Uterus (tissue), 2 donors: ENCODE results near the gene CIPC.

Experiments used
- POLR2A ChIP-seq, 2 donors: fragments of 450-650 bp; IDR thresholded peaks; one replicate each; pipeline ENCODE4 v1.6.1; 2016; ENCODE audit warnings: antibody characterized with exemption in 2 of 2, mild to moderate bottlenecking in 1 of 2, moderate library complexity in 1 of 2
- TF ChIP-seq, protein P1 (sequence below), 4 experiments: fragments of 200-600 bp in 2 of 4; fragments of 450-650 bp in 2 of 4; sonication (generic) in 2 of 4; IDR thresholded peaks; one replicate each; pipeline ENCODE4 v1.5.1; 2016 to 2019; ENCODE audit warnings: antibody characterized with exemption in 4 of 4, mild to moderate bottlenecking in 2 of 4, moderate library complexity in 1 of 4

DNA sequence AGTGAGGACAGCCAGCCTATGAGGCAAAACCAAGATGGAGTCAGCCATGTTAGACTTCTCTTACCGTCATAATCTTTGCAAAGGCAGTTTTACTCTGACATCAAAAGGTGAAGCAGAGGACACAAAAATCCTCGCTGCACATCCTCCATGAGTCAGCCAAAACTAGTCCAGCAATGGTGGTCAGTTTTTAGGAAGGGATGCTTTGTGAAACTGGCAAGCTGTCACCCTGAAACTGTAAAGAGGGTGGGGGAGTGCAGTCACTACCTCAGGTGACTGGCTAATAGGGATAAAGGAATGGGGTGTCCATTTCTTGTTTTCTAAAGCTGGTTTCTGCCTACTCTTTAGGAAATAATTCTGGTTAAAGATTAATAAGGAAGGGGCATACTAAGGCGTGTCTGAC, 5.4 kb upstream of the CIPC start:
- TF ChIP-seq, protein P1, sequence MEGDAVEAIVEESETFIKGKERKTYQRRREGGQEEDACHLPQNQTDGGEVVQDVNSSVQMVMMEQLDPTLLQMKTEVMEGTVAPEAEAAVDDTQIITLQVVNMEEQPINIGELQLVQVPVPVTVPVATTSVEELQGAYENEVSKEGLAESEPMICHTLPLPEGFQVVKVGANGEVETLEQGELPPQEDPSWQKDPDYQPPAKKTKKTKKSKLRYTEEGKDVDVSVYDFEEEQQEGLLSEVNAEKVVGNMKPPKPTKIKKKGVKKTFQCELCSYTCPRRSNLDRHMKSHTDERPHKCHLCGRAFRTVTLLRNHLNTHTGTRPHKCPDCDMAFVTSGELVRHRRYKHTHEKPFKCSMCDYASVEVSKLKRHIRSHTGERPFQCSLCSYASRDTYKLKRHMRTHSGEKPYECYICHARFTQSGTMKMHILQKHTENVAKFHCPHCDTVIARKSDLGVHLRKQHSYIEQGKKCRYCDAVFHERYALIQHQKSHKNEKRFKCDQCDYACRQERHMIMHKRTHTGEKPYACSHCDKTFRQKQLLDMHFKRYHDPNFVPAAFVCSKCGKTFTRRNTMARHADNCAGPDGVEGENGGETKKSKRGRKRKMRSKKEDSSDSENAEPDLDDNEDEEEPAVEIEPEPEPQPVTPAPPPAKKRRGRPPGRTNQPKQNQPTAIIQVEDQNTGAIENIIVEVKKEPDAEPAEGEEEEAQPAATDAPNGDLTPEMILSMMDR (IDR thresholded peaks at IDR 0.05): no peak
- no peak for TF ChIP-seq POLR2A (IDR thresholded peaks at IDR 0.05)
